Measurements from ENCODE around the gene MIEF1. TPM values are rescaled to one million over a fixed set of nuclear protein-coding genes. Genes with fewer than 3 reads are reported as not detected.
"Not testable (repeated sequence)": the region's sequence is repeated elsewhere in the genome, so short reads cannot be mapped to it uniquely, and the experiment has no call there.

Gene MIEF1
- total RNA-seq, 1 experiment from 2014 or later: 29.9 TPM

DNA sequence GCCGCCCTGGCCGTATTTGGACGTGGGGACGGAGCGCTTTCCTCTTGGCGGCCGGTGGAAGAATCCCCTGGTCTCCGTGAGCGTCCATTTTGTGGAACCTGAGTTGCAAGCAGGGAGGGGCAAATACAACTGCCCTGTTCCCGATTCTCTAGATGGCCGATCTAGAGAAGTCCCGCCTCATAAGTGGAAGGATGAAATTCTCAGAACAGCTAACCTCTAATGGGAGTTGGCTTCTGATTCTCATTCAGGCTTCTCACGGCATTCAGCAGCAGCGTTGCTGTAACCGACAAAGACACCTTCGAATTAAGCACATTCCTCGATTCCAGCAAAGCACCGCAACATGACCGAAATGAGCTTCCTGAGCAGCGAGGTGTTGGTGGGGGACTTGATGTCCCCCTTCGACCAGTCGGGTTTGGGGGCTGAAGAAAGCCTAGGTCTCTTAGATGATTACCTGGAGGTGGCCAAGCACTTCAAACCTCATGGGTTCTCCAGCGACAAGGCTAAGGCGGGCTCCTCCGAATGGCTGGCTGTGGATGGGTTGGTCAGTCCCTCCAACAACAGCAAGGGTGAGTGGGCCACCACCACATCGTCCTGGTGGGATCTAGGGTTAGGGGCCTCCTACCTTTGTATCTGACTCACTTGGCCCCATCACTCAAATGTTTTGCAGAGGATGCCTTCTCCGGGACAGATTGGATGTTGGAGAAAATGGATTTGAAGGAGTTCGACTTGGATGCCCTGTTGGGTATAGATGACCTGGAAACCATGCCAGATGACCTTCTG is 19.2 kb downstream of the MIEF1 start:
- CTCF ChIA-PET; intact Hi-C loops (cut with micrococcal nuclease; ENCODE audit: unreplicated experiment); in situ Hi-C loops (cut with HindIII; ENCODE audit: low pct_unique_long_range_greater_than_20kb, low sequenced_read_pairs); H3K27me3 ChIP-seq (ENCODE audit: control insufficient read depth, insufficient read depth, low read length); H3K9me3 ChIP-seq (ENCODE audit: control insufficient read depth, insufficient read depth, low read depth, low read length); ATAC-seq; DNase-seq (ENCODE audit: low read depth, low spot score): not testable (repeated sequence)
- H3K27ac ChIP-seq (ENCODE audit: low read length): peak overlapping the region; percentile 95
- H3K4me3 ChIP-seq (ENCODE audit: low read depth in 2 of 2, low read length in 2 of 2): peak overlapping the region; percentile 75 to 84
- peaks cover 17% of the 10 kb centered on the region for H3K4me1 ChIP-seq (ENCODE audit: control insufficient read depth, insufficient read depth, low read length)
- TSS peak; percentile 91 for BruUV-seq (replicated peaks)
- peaks cover 10% of the 10 kb centered on the region for H3K36me3 ChIP-seq (ENCODE audit: control insufficient read depth, insufficient read depth, low read length)
- POLR2A ChIA-PET: interaction anchor here (1.1 kb wide), 1 partner anchor 10 kb away, joined by 4 read pairs; no protein-coding TSS in a partner anchor
- TF ChIP-seq POLR2AphosphoS5 (IDR thresholded peaks at IDR 0.05; ENCODE audit: low read depth, low read length): 0 out of 2 replicates have a peak, but pooled peaks have one; percentile 1

DNA sequence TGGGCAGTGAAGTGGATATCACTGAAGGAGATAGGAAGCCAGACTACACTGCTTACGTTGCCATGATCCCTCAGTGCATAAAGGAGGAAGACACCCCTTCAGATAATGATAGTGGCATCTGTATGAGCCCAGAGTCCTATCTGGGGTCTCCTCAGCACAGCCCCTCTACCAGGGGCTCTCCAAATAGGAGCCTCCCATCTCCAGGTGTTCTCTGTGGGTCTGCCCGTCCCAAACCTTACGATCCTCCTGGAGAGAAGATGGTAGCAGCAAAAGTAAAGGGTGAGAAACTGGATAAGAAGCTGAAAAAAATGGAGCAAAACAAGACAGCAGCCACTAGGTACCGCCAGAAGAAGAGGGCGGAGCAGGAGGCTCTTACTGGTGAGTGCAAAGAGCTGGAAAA is 20.0 kb downstream of the MIEF1 start:
- POLR2A ChIA-PET: interaction anchor here (0.8 kb wide), 1 partner anchor 26 kb away, joined by 7 read pairs; no protein-coding TSS in a partner anchor
- peak overlapping the region; percentile 95 for H3K27ac ChIP-seq (ENCODE audit: low read length)

GRCh38 chr22:39522567-39523300 is 20.6 kb downstream of the MIEF1 start:
- H3K4me3 ChIP-seq (ENCODE audit: low read depth in 2 of 2, low read length in 2 of 2): peak overlapping the region; percentile 75 to 84
- DNase-seq (ENCODE audit: low read depth, low spot score): no peak

More for the DNA sequence above, 20.0 kb downstream of the MIEF1 start:
- ATAC-seq; H3K9me3 ChIP-seq (ENCODE audit: control insufficient read depth, insufficient read depth, low read depth, low read length); intact Hi-C loops (cut with micrococcal nuclease; ENCODE audit: unreplicated experiment); in situ Hi-C loops (cut with HindIII; ENCODE audit: low pct_unique_long_range_greater_than_20kb, low sequenced_read_pairs); DNase-seq (ENCODE audit: low read depth, low spot score); BruUV-seq (replicated peaks); CTCF ChIA-PET; H3K27me3 ChIP-seq (ENCODE audit: control insufficient read depth, insufficient read depth, low read length): not testable (repeated sequence)
- Histone ChIP-seq H3K4me3 (ENCODE audit: low read depth in 2 of 2, low read length in 2 of 2) (peak overlapping the region; percentile 75 to 84), H3K4me1 (ENCODE audit: control insufficient read depth, insufficient read depth, low read length) (peaks cover 17% of the 10 kb centered on the region), H3K36me3 (ENCODE audit: control insufficient read depth, insufficient read depth, low read length) (peaks cover 10% of the 10 kb centered on the region)

DNA sequence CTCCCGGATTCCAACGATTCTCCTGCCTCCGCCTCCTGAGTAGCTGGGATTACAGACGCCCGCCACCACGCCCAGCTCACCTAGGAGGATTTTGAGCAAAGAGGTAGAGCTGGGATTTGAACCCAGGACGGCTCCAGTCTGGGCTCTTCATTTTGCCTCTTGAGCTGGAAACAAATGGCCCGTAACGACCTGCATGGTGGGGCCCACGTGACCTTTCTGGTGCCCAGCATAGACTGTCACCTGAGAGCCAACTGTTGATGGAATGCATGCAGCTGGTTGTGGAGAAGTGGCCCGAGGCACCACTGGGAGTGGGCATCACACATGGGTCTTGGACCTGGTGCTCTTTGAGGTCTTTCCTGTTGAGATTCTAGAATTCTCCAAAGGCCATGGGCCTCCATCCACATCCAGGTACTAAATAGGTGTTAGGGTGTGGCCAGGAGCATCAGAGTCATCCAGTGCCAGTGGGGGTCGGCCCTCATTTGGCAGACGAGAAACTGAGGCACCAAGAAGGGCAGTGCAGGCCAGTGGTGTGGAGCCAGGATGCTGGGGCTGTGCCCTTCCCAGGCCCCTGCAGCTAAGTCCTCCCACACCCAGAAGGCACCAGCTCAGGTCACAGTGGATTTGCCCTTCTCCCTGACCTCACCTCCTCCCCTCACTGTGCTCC is 22.1 kb downstream of the MIEF1 start:
- Histone ChIP-seq H3K9me3 (ENCODE audit: control insufficient read depth, insufficient read depth, low read depth, low read length) (no peaks in the 10 kb centered on the region), H3K27me3 (ENCODE audit: control insufficient read depth, insufficient read depth, low read length) (no peaks in the 10 kb centered on the region), H3K27ac (ENCODE audit: low read length) (no peak overlapping the region), H3K4me3 (ENCODE audit: low read depth in 2 of 2, low read length in 2 of 2) (no peak overlapping the region), H3K4me1 (ENCODE audit: control insufficient read depth, insufficient read depth, low read length) (peaks cover 25% of the 10 kb centered on the region), H3K36me3 (ENCODE audit: control insufficient read depth, insufficient read depth, low read length) (peaks cover 10% of the 10 kb centered on the region)
- ATAC-seq (no peak), DNase-seq (ENCODE audit: low read depth, low spot score) (no peak)
- POLR2A ChIA-PET: no interaction called here
- CTCF ChIA-PET: interaction anchor here (0.8 to 1.2 kb wide), 3 partner anchors 28 to 349 kb away, joined by 3 to 4 read pairs (median 3); no protein-coding TSS in a partner anchor
- BruUV-seq (replicated peaks): no TSS peak
- intact Hi-C loops (cut with micrococcal nuclease; ENCODE audit: unreplicated experiment) (no loop called here), in situ Hi-C loops (cut with HindIII; ENCODE audit: low pct_unique_long_range_greater_than_20kb, low sequenced_read_pairs) (no loop called here)
- TF ChIP-seq TCF7L2 (IDR thresholded peaks at IDR 0.05; ENCODE audit: low read depth, low read length) (no peak), POLR2AphosphoS5 (IDR thresholded peaks at IDR 0.05; ENCODE audit: low read depth, low read length) (no peak), SIN3A (IDR thresholded peaks at IDR 0.05; ENCODE audit: borderline replicate concordance, insufficient read depth, low read depth, low read length) (no peak), CTCF (IDR thresholded peaks at IDR 0.05) (no peak)

More at GRCh38 chr22:39522567-39523300, 20.6 kb downstream of the MIEF1 start:
- intact Hi-C loops (cut with micrococcal nuclease; ENCODE audit: unreplicated experiment): no loop called here
- in situ Hi-C loops (cut with HindIII; ENCODE audit: low pct_unique_long_range_greater_than_20kb, low sequenced_read_pairs): no loop called here
- POLR2A ChIA-PET: interaction anchor here (0.6 to 0.8 kb wide), 2 partner anchors 27 to 203 kb away, joined by 3 to 7 read pairs; partner anchors contain the start of gene RPL3
- Histone ChIP-seq H3K4me1 (ENCODE audit: control insufficient read depth, insufficient read depth, low read length) (peaks cover 20% of the 10 kb centered on the region), H3K27me3 (ENCODE audit: control insufficient read depth, insufficient read depth, low read length) (no peaks in the 10 kb centered on the region), H3K36me3 (ENCODE audit: control insufficient read depth, insufficient read depth, low read length) (peaks cover 10% of the 10 kb centered on the region), H3K27ac (ENCODE audit: low read length) (peak overlapping the region; percentile 95), H3K9me3 (ENCODE audit: control insufficient read depth, insufficient read depth, low read depth, low read length) (no peaks in the 10 kb centered on the region)
- peak; percentile 1; the same call in 1 of the 2 replicates for ATAC-seq
- TF ChIP-seq SIN3A (IDR thresholded peaks at IDR 0.05; ENCODE audit: borderline replicate concordance, insufficient read depth, low read depth, low read length) (0 out of 2 replicates have a peak, but pooled peaks have one; percentile 30), POLR2AphosphoS5 (IDR thresholded peaks at IDR 0.05; ENCODE audit: low read depth, low read length) (peak; percentile 96), TCF7L2 (IDR thresholded peaks at IDR 0.05; ENCODE audit: low read depth, low read length) (no peak)
- no TSS peak for BruUV-seq (replicated peaks)
- CTCF ChIA-PET: interaction anchor here (0.6 kb wide), 1 partner anchor 198 kb away, joined by 6 read pairs; no protein-coding TSS in a partner anchor

Measured in Panc1 (cell line).